NCI-H187 treated with DMSO at 0.1 percent for 48 hours (cell line): ENCODE results near the gene EDN3.

Experiments
- DNase-seq: peaks from one replicate; lab custom pipeline; 2025; lab: John Stamatoyannopoulos, UW

Gene EDN3

DNA sequence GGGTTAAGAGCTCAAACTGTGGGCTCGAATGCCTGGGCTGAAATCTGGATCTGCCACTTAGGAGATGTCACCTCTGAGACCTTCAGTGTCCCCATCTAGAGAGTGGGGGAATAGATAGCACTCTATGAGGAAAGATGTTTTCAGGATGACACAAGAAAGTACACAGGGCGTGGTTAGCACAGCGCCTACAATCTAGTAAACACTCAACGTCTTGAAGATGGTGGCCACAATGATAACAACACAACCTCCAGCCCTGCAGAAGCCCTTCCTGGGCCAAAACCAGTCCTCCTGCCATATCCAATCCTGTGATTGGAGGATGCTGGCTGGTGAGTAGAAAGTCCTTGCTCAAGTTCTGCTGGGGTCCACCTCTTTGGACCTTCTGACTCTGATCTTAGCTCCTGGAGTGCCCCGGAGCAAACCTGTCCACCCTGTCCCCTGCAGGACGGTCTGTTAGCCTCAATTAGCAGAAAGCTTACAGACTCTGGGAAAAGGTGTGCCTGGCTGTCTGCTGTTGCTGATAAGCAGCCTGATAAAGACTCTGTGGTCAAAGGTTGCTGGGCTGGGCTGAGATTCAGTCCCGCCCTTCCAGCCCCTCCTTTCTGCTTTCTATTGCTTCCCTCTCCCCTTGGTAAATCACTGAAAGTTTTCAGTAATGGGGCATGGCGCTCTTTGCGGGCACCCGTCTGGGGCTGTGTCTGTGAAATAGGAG is 8.2 kb downstream of the EDN3 start:
- DNase-seq: no peak

DNA sequence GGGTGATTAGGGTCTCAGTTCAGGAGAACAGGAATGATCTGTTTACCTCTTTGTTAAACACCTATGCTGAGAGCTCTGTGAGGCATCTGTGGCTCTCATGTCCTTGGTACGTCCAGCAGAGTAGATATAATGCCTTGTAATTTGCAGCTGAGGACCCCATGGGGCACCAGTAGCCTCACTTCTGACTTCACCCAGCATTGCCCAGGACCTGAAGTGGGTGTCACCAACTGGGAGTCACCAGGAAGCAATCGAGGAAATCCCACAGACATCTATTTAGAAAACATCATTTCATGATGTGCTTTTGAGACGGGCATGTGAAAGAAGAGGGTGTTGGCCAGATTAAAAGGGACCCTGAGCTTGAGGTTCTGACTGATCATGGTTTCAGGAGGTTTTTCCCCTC is 8.8 kb downstream of the EDN3 start:
- DNase-seq: no peak

DNA sequence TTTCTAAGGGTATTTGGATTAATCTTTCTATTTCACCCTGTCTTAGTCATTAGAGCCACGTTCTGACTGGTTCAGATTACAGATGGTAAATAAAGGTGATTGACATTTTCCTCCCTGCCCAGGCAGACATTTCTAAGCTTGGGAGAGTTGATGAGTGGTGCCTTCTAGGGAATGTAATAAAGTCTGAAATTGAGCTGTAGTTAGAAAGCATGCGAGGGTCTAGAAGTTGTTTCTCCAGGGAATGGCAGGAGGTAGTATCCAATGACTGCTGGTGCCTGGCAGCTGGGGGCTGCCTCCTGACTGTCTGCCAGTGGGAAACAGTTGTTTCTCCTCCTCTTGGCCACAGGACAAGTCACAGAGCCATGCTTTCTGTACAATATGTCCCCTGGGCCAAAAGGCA is 14.6 kb downstream of the EDN3 start:
- no peak for DNase-seq

DNA sequence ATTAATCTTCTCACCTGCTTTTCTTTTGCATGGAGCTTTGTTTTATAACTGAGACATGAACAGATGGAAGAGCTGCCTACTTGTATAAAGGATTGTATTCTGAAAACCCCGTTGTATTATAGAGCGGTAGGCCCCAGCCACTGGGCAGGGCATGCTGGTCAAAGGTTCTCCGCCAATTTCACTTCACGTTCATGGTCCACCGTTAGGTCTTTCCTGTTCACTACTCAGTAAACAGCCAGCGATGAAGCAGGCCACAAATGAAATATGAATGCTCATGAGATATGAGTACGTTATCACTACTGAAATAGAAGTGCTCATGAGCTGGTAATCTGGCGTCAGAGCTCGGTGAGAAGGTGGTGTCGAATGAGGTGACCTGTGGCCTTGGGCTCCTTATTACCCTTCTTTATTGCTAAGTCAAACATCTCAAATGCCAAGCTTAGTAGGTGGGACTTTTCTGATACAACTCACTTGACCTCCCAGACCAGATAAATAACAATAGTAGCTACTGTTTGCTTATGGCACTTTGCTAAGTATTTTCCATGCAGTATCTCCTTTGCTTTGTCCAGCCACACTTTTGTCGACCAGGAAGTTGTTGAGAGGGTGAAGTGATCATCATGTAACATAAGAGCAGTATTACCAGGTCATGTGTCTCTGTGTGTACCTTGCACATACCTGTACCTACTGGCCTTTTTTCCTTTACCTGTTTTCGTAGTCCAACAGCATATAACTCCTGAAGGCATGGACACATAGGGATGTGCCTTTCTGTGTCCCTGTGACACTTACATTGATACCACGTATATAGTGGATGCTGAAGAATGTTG is 16.7 kb downstream of the EDN3 start:
- DNase-seq: no peak

DNA sequence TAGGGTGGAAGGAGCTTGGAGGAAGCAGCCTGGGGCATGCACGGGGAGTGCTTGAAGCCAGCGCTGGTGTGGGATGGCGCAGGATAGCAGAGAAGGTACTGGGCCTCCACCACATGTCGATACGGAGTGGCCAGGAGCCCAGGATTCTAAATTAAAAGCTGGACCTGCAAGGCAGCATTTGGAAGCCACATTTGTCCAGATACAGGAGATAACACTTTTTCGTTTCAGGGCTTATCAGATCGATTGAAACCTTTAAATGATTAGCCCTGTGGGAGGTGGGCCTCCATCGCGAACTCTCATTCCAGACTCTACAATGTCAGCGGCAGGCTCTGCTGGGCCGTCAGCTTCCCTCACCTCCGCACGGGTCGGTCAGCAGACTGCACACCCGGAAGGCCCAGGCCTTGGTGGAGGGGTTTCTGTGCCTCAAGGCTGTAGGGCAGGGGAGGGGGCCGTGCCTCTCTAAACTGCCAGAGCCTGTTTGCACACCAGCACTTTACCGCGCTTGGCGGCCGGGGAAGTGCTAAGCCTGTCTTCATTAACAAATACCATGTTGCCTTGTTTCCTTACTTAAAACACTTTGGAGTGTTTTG is 17.9 kb downstream of the EDN3 start:
- DNase-seq: no peak

DNA sequence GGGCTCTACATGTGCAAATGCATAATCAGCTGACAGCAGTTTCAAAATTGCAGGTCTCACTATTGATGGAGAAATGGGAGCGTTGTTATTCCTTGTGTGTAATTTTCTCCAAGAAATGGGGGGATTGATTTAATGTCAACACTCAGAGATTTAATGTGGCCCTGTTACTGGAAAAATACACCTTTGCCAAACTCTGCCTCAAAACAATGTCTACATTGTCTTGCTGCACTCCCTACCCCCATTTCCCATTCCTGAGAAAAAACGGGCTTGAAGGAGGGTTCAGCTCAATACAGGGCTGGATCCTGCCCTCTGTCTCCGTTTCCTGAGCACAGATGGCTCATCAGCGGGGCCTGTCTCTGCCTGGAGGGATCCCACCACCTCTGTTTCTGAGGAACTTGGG is 18.4 kb downstream of the EDN3 start:
- no peak for DNase-seq

DNA sequence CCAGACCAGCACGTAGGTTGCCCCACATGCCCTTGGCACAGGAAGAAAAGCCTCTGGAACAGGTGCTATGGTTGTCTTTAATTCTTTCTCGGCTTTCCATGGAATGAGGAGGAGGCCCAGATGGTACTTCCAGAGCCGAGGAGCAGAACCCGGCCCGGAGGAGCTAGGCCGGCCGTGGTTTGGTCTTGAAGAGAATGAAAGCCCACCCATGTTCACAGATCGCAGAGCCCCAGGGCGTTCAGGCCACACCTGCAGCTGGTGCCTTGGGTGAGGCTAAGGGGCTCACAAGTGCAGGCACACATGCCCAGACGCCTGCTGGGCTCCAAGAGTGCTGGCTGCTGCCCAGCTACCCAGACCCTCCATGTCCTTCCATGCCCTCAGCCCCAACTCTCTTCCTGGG is 20.0 kb downstream of the EDN3 start:
- DNase-seq: no peak

DNA sequence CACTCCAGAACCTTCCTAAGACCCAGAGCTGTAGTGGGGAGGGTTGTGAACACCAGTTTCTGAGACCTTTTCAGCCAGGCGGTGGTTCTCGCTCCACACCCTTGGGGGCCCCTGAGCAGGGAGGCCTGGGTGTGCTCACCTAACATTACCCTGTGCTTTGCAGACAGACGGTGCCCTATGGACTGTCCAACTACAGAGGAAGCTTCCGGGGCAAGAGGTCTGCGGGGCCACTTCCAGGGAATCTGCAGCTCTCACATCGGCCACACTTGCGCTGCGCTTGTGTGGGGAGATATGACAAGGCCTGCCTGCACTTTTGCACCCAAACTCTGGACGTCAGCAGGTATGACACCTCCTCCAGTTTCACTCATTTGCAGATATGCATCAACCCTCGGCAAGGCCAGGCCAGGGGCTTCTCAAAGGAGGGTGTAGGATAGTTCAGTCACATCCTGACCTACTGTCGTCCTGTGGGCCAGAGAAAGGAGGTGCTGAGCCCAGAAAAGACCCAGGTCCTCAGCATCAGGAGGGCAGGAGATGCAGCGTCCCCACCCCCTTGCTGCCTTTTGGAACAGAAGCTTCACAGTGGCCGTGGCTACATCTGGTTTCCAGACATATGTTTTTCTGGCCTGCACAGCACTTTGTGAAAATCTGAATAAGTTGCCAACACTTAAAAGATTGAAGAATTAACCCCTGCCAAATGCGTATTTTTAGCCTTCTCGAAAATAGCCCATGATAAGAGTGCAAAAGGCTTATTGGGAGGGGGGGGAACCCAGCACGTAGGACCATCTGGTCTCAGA is 20.6 kb downstream of the EDN3 start:
- DNase-seq: no peak

DNA sequence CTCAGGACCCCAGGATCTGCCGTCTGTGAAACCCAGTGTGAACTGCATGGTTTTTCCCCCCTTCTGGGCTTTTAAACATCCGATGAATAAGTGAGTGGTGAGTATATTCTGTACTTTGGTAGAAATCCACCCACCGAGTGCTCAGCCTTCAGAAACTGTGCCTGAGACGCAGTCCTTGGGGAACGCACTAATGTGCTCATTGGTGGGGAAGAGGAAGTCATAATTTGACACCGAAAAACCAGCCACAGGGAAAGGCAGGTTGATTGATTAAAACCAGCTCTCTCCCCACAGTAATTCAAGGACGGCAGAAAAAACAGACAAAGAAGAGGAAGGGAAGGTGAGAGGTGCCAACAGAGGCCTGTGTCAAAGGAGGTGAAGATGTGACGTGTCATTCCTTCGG is 21.7 kb downstream of the EDN3 start:
- no peak for DNase-seq

DNA sequence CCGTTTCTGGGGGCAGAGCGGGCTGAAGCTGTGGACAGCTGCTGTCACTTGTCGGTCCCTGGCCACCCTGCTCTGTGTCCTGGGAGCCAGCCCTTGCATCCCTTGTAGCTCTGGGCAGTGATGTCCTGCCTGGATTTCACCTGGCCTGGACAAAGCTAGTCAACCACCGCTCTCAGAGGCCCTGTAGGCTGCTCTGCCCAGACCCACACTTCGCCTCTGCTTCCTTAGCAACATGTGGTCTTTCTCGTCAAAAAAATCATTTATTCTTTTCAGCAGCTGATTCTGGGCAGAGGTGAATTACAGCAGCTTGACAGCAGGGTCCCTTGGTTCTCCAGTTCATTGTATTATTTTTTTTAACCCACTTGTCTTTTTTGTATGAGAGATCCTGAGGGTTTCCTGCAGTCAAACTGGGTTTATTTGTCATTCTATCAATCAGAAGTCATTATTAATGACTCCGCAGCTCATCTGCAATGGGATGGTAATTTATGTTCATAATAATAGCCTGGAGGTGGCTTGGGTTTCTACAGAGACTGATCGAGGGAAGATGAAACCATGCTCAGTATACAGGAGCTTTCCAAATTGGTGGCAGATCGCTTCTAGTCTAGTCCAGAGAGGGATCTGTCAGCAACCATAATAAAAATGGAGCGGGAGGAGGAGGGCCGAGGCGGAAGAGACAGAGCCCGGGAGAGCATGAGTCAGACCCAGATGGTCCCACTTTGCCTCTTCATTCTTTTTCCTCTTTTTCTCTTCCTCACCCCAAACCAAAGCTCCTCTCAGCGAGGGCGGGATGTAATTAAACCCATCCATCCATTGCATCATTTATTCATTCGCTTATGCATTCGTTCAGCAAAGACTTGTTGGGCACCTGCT is 22.4 kb downstream of the EDN3 start:
- no peak for DNase-seq

DNA sequence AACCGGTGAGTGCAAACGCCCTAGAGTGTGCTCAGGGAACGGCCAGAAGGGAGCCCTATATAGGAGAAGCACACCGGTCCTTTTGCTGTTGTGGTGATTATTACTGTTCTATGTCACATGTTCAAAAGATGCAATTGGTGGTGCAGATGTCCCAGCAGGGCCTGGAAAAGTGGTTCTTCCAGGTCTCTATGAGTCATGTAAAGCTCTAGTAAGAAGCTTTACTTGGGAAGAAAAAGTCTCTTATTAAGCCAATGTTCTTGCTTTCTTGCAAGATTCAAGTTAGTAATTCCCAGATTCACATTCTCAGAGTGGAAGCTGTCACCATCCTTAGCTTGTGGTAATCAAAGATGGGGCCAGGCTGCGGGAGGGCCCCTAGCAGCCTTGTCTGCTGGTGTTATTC is 23.3 kb downstream of the EDN3 start:
- no peak for DNase-seq

DNA sequence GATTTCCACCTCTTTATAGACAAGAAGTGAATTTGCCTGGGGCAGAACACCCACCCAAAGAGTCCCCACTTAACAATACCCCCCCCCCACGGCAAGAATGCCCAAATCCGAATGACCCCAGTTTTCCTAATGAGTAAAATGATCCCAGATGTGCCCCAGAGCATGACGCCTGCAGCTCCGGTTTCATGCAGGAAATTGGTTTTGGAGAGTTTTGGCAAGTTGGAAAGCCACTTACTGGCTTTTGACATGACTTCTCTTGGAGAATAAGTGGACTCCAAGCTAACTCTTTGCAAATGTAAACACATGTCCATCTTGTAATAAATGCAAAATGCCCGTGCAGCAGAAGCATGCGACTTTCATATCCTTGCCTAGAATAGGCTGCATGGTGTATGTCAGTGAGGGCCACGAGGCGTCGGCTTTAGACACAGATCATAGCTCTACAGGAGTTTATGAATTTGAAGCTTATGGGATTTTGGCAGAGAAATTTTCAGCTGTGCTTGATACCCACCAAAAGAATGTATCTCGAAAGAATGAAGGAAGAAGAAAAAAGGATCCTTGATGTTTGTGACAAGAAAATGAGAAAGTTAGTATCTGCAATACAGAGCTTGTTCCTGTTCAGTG is 24.2 kb downstream of the EDN3 start:
- no peak for DNase-seq

DNA sequence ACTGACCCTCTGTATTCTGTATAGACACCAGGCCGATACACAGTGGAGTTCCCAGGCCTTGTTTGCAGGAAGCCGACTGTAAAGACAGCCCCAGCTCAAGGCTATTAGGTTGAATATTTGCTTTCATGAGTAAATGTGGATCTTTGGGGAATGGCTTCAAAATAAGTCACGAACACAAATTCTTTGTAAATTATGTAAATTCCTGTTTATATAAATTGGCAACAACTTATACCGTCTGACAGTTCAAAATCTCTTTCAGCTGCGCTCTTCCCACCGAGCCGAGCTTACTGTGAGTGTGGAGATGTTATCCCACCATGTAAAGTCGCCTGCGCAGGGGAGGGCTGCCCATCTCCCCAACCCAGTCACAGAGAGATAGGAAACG is 24.7 kb downstream of the EDN3 start:
- no peak for DNase-seq

DNA sequence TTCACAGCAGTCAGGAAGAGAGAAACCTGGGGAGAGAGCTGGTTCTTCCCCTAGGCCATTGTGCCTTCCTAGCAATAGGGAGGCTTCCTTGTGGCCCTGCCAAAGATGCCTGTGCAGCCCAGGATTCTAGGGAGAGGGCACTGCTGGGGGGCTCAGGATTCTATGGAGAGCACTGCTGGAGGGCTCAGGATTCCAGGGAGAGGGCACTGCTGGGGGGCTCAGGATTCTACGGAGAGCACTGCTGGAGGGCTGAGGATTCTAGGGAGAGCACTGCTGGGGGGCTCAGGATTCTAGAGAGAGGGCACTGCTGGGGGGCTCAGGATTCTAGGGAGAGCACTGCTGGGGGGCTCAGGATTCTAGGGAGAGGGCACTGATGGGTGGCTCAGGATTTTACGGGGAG is 25.8 kb downstream of the EDN3 start:
- DNase-seq: no peak

DNA sequence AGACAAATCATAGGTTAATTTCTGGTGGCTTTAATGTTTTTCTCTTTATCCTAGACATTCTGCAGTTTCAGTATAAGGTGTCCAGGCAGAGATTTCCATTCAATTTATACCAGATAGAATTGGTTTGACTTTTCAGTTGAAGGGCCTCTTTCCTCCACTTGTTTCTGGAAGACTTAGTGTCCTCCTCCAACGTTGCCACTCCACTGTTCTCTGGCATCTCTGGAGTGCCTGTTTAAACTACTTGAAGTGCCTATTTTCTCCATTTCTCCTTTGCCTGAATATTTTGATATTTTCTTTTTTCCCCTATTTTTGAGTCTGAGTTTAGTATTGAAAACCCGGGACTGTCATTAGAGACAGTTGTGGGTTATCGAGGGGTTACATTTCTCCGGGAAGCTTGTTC is 27.7 kb downstream of the EDN3 start:
- DNase-seq: no peak

DNA sequence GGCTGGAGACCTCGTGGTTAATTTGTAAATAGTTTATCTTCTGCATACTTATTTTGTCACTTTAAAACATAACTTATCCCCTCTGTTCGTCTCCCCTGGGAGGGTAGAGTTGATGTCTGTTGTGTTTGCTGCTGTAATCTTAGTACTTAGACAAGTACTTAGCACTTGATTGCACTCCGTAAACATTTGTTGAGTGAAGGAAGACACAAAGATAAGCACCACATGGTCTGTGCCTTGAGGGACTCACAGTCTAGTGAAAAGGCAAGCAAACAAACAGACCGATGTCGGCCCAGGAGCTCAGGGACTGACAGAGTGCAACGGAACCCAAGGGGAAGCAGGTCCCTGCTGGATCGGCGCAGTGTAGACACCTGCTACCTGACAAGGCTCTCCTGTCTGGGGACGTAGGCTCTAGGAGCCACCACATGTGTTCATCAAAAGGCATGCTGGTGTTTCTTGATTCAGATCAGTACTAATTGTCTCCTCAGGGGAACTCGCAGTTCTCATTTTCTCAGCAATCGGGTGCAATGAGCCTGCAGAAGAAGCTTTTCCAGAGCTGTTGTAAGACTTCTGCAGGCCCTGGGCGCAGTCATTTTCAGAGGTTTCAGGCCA is 31.4 kb downstream of the EDN3 start:
- DNase-seq: no peak

DNA sequence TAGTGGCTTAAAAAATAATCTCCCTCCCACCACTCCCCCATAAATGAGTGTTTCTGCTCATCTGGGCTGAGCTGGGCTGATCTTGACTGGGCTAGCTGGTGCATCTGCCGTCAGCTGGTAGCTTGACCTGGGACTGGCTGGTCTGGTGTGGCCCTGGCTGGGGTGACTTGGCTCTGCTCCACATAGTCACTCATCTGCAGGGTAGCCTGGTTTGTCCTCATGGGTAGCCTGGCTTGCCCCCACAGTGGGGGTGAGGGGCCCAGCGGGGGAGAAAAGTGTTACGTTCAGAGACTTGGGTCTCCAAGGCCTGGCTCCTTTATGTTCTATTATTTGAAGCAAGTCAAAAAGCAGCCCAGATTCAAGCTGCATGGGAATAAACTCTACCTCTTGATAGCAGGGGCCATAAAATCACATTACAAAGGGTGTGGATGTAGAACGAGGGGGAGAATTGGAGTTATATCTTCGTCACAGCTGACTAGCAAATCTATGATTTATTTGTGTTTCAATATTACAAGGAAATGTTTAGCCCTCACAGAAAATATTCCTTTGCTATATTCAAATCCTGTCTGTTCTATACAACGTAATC is 32.9 kb downstream of the EDN3 start:
- no peak for DNase-seq

DNA sequence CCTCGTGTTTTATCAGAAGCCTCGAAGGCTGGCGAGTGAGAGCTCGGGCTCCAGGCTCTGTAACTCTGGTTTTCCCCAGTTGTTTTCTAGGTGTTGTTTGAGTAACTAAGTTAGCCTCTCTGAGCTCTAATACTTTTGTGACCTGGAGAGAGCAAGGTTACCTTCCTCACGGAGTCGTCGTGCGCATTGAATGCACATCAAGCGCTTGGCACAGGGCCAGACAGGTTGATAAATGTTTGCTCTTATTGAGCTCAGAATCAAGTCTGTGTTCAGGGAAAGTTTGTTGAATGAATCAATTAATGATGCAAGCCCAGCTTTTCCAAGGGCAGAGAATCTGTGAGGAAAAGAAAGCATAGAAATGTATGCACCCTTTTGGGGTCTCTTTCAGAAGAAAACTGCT is 33.5 kb downstream of the EDN3 start:
- DNase-seq: no peak

DNA sequence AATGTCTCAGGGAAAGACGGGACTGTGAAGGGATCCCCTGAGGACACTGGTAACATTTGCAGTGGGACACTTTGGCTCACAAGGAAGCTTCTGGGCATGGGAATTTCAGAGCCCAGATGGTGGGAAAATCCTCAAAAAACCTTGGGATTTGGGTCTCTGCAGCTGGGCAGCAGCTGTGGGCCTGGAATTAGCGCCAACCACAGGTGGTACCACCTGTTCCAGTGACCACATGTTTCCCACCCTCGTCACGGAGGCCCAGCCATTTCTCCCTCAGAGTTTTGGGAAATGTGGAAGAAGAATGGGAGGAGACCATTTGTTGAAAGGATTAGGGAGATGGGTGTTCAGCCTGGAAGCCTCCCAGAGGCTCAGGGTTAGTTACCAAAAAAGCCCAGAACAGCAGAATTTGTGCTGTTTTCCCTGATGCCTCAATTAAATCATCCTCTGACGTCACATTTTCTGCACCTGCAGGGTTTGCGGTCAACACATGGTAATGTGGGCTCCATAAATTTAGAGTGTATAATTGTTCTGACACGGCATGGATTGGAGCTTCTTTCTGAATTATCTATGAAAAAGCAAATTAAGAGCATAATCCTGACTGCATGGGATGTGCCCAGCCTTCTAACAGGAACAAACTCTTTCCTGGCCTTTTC is 34.4 kb downstream of the EDN3 start:
- DNase-seq: no peak

DNA sequence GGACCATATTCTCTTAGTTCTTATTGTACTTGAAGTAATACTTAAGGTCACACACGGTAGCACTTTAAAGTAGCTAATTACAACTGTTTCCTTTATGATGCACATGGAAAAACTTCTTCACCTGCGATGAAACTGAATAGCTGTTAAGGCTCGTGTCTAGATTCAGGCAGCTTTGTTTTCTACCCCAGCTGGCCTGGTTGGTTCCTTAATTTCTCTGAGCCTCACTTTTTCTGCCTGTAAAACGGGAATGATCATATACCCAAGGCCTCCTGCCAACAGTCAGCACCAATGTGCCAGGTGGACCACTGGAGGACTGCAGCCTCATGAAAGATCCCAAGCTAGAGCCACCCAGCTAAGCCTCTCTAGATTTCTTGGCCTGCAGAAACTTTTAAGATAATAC is 35.0 kb downstream of the EDN3 start:
- no peak for DNase-seq
